HFFc6 (cell line): ENCODE results near the gene FIBP. TPM values are rescaled to one million over a fixed set of nuclear protein-coding genes. Genes with fewer than 3 reads are reported as not detected.
"Not testable (repeated sequence)": the region's sequence is repeated elsewhere in the genome, so short reads cannot be mapped to it uniquely, and the experiment has no call there.

Experiments
- DNase-seq: peaks from one replicate; pipeline ENCODE4 v3.0.0-alpha.2; 2018
- H3K27ac Mint-ChIP-seq: 2 replicates; pipeline ENCODE4 v1.8.0; 2020; ENCODE audit warnings: mild to moderate bottlenecking, mixed read lengths
- H3K27me3 Mint-ChIP-seq: 2 replicates; pipeline ENCODE4 v1.8.0; 2021; ENCODE audit warnings: mild to moderate bottlenecking, moderate library complexity, mixed read lengths; ENCODE audit not compliant: insufficient read depth
- H3K36me3 Mint-ChIP-seq: 2 replicates; pipeline ENCODE4 v1.8.0; 2021; ENCODE audit warnings: low read depth, mixed read lengths
- H3K4me1 Mint-ChIP-seq: 2 replicates; pipeline ENCODE4 v1.8.0; 2020; ENCODE audit warnings: low read depth, mixed read lengths
- H3K4me3 Mint-ChIP-seq: 2 replicates; pipeline ENCODE4 v1.8.0; 2020; ENCODE audit warnings: mild to moderate bottlenecking, moderate library complexity, mixed read lengths
- H3K9me3 Mint-ChIP-seq: 2 replicates; pipeline ENCODE4 v1.8.0; 2020; ENCODE audit warnings: mild to moderate bottlenecking, mixed read lengths
- CTCF ChIP-seq: fragments of 200-600 bp; sonication (generic); IDR thresholded peaks from 2 replicates; pipeline ENCODE4 v1.5.0; 2021; ENCODE audit warnings: antibody characterized with exemption, mild to moderate bottlenecking
- total RNA-seq, 6 experiments: library from RNA; stranded (reverse); fragmentation: NEBNext Ultra II Directional; extraction: Animal tissue kit (Norgen Biotek cat#: 25700); gene quantifications; 2 replicates in 1 of 6; 3 replicates in 5 of 6; pipeline ENCODE4 v1.2.3, GENCODE V29; 2021

The FIBP gene
- total RNA-seq, 6 experiments from 2014 or later, result 117 to 145 (median 135) TPM

GRCh38 chr11:65850217-65851082, 37.8 kb downstream of the FIBP start:
- peaks cover 33% of the 10 kb centered on the region for H3K36me3 Mint-ChIP-seq
- no peak for DNase-seq
- no peak for TF ChIP-seq CTCF

GRCh38 chr11:65849771-65850216, 38.5 kb downstream of the FIBP start:
- peaks cover 4% of the 10 kb centered on the region; the same call in 1 of the 2 replicates for H3K9me3 Mint-ChIP-seq
- no peak for TF ChIP-seq CTCF
- peaks cover 17% of the 10 kb centered on the region for H3K27me3 Mint-ChIP-seq
- no peak overlapping the region for H3K4me3 Mint-ChIP-seq
- H3K36me3 Mint-ChIP-seq, result peaks cover 29% of the 10 kb centered on the region
- no peak overlapping the region for H3K27ac Mint-ChIP-seq
- DNase-seq, result no peak
- H3K4me1 Mint-ChIP-seq, result peaks cover 16% of the 10 kb centered on the region

More at GRCh38 chr11:65850217-65851082, 37.8 kb downstream of the FIBP start:
- H3K4me1 Mint-ChIP-seq, result peaks cover 21% of the 10 kb centered on the region
- no peak overlapping the region for H3K4me3 Mint-ChIP-seq
- peaks cover 17% of the 10 kb centered on the region for H3K27me3 Mint-ChIP-seq
- no peak overlapping the region for H3K27ac Mint-ChIP-seq
- peaks cover 4% of the 10 kb centered on the region; the same call in 1 of the 2 replicates for H3K9me3 Mint-ChIP-seq

GRCh38 chr11:65849366-65849765, 38.9 kb downstream of the FIBP start:
- Mint-ChIP-seq H3K4me1 (peaks cover 12% of the 10 kb centered on the region), H3K27ac (no peak overlapping the region), H3K4me3 (no peak overlapping the region), H3K9me3 (peaks cover 4% of the 10 kb centered on the region; the same call in 1 of the 2 replicates), H3K36me3 (peaks cover 25% of the 10 kb centered on the region), H3K27me3 (peaks cover 17% of the 10 kb centered on the region)
- DNase-seq, result no peak
- TF ChIP-seq CTCF, result no peak

- Mint-ChIP-seq H3K36me3 (peaks cover 18% of the 10 kb centered on the region), H3K27me3 (peaks cover 17% of the 10 kb centered on the region)
- H3K27ac Mint-ChIP-seq, H3K4me3 Mint-ChIP-seq, H3K4me1 Mint-ChIP-seq, H3K9me3 Mint-ChIP-seq, DNase-seq: not testable (repeated sequence)
These were observed 39.6 kb downstream of the FIBP start for GRCh38 chr11:65848693-65849092.

GRCh38 chr11:65847746-65848145, 40.5 kb downstream of the FIBP start:
- no peak for TF ChIP-seq CTCF
- H3K4me1 Mint-ChIP-seq, result no peaks in the 10 kb centered on the region

GRCh38 chr11:65844231-65844872, 43.9 kb downstream of the FIBP start:
- H3K27ac Mint-ChIP-seq, result no peak overlapping the region
- H3K4me1 Mint-ChIP-seq, result no peaks in the 10 kb centered on the region
- H3K9me3 Mint-ChIP-seq, result no peaks in the 10 kb centered on the region
- no peak overlapping the region for H3K4me3 Mint-ChIP-seq
- H3K27me3 Mint-ChIP-seq, result peaks cover 10% of the 10 kb centered on the region
- DNase-seq, result no peak
- no peaks in the 10 kb centered on the region for H3K36me3 Mint-ChIP-seq
- no peak for TF ChIP-seq CTCF

More at GRCh38 chr11:65847746-65848145, 40.5 kb downstream of the FIBP start:
- DNase-seq, result no peak
- Mint-ChIP-seq H3K27ac (no peak overlapping the region), H3K9me3 (peaks cover 4% of the 10 kb centered on the region; the same call in 1 of the 2 replicates), H3K36me3 (peaks cover 12% of the 10 kb centered on the region), H3K4me3 (no peak overlapping the region), H3K27me3 (peaks cover 16% of the 10 kb centered on the region)
